Fibroblast of skin of left biceps (primary cell): Measurements from ENCODE around the gene VEGFA.
A peak's percentile ranks its signal among the peaks of the same experiment; 100 is the strongest.

ENCODE experiments used
- DNase-seq, 2 experiments: peaks; one replicate each; pipeline ENCODE4 v3.0.0-alpha.2; 2013; ENCODE audit warnings: low read depth in 2 of 2

The VEGFA gene

GRCh38 chr6:43769526-43770371 is at the start of gene VEGFA:
Gene VEGFA (plus strand): TSS chr6:43770211.
- DNase-seq: peak; percentile 81 to 82

- DNase-seq: no peak
Observed at GRCh38 chr6:43720999-43721398, 49.0 kb upstream of the VEGFA start.

GRCh38 chr6:43722920-43723545 is 47.0 kb upstream of the VEGFA start:
- DNase-seq: no peak

- DNase-seq: no peak
Observed at GRCh38 chr6:43723737-43724295, 46.2 kb upstream of the VEGFA start.

- DNase-seq: no peak
Observed at GRCh38 chr6:43724354-43724753, 45.7 kb upstream of the VEGFA start.

GRCh38 chr6:43724914-43725642 is 44.9 kb upstream of the VEGFA start:
- DNase-seq: peak; percentile 92

GRCh38 chr6:43725643-43726580 is 44.1 kb upstream of the VEGFA start:
- no peak for DNase-seq

- DNase-seq: no peak
Observed at GRCh38 chr6:43727634-43728033, 42.4 kb upstream of the VEGFA start.

GRCh38 chr6:43728586-43728985 is 41.4 kb upstream of the VEGFA start:
- DNase-seq: no peak

GRCh38 chr6:43729537-43729936 is 40.5 kb upstream of the VEGFA start:
- DNase-seq: no peak

- no peak for DNase-seq
Observed at GRCh38 chr6:43730634-43731033, 39.4 kb upstream of the VEGFA start.

GRCh38 chr6:43733471-43734293 is 36.3 kb upstream of the VEGFA start:
- DNase-seq: no peak

GRCh38 chr6:43734294-43734665 is 35.7 kb upstream of the VEGFA start:
- DNase-seq: no peak

GRCh38 chr6:43735642-43736199 is 34.3 kb upstream of the VEGFA start:
- DNase-seq: no peak

GRCh38 chr6:43736211-43736786 is 33.7 kb upstream of the VEGFA start:
- no peak for DNase-seq

GRCh38 chr6:43736844-43737243 is 33.2 kb upstream of the VEGFA start:
- DNase-seq: no peak

GRCh38 chr6:43737272-43738081 is 32.5 kb upstream of the VEGFA start:
- DNase-seq: peak in 1 of 2 experiments; percentile 20

GRCh38 chr6:43738267-43738676 is 31.7 kb upstream of the VEGFA start:
- no peak for DNase-seq
